HEK293 (cell line): ENCODE data around the gene FMN1.

Experiments
- CTCF ChIP-seq: fragments of 450-650 bp; formaldehyde crosslinking; IDR thresholded peaks from 2 replicates; pipeline ENCODE4 v1.5.1; 2016; ENCODE audit warnings: missing biosample characterization, missing genetic modification characterization
- PRDM4 ChIP-seq: fragments of 450-650 bp; formaldehyde crosslinking; IDR thresholded peaks from 2 replicates; pipeline ENCODE4 v1.5.1; 2017; ENCODE audit warnings: missing biosample characterization, missing genetic modification characterization
- ZFP37 ChIP-seq: fragments of 450-650 bp; formaldehyde crosslinking; IDR thresholded peaks from 2 replicates; pipeline ENCODE4 v1.5.1; 2016; ENCODE audit warnings: missing biosample characterization, missing genetic modification characterization
- ZNF146 ChIP-seq: fragments of 450-650 bp; formaldehyde crosslinking; IDR thresholded peaks from 2 replicates; pipeline ENCODE4 v1.5.1; 2016; ENCODE audit warnings: missing biosample characterization, missing genetic modification characterization

GRCh38 chr15:32908135-32908801 is 286.2 kb downstream of the FMN1 start:
- TF ChIP-seq PRDM4 (tag by site-specific recombination), result no peak
- no peak for TF ChIP-seq ZNF146 (tag by site-specific recombination)
- no peak for TF ChIP-seq CTCF (tag by site-specific recombination)
- no peak for TF ChIP-seq ZFP37 (tag by site-specific recombination)
